H9 (cell line): Measurements from ENCODE around the gene OR2A1. TPM values are rescaled to one million over a fixed set of nuclear protein-coding genes. Genes with fewer than 3 reads are reported as not detected.
"Not testable (repeated sequence)": the region's sequence is repeated elsewhere in the genome, so short reads cannot be mapped to it uniquely, and the experiment has no call there.

Experiments
- DNase-seq: peaks from one replicate; pipeline ENCODE4 v3.0.0-alpha.2; 2017
- H2AFZ ChIP-seq: one replicate; pipeline ENCODE4 v1.6.1; 2013; ENCODE audit warnings: mild to moderate bottlenecking, low read length, control low read depth, moderate library complexity
- H2AK5ac ChIP-seq: 2 replicates; pipeline ENCODE4 v1.6.1; 2013; ENCODE audit warnings: low read length, control low read depth, mixed read lengths; ENCODE audit not compliant: insufficient read length
- H2BK120ac ChIP-seq: one replicate; pipeline ENCODE4 v1.6.1; 2013; ENCODE audit warnings: low read depth, mild to moderate bottlenecking, low read length, control low read depth, inconsistent platforms; ENCODE audit not compliant: poor library complexity, severe bottlenecking
- H2BK12ac ChIP-seq: 2 replicates; pipeline ENCODE4 v1.6.1; 2013; ENCODE audit warnings: low read length, control low read depth, mixed read lengths, low read depth; ENCODE audit not compliant: insufficient read length
- H2BK15ac ChIP-seq: 2 replicates; pipeline ENCODE4 v1.6.1; 2013; ENCODE audit warnings: low read depth, low read length, control low read depth
- H2BK20ac ChIP-seq: one replicate; pipeline ENCODE4 v1.6.1; 2013; ENCODE audit warnings: low read depth, mild to moderate bottlenecking, low read length, control low read depth, inconsistent platforms; ENCODE audit not compliant: poor library complexity, severe bottlenecking
- H2BK5ac ChIP-seq: 2 replicates; pipeline ENCODE4 v1.6.1; 2013; ENCODE audit warnings: low read length, control low read depth, mixed read lengths; ENCODE audit not compliant: insufficient read length
- H3K14ac ChIP-seq: 2 replicates; pipeline ENCODE4 v1.6.1; 2013; ENCODE audit warnings: low read length, control low read depth; ENCODE audit not compliant: insufficient read depth
- H3K18ac ChIP-seq: 2 replicates; pipeline ENCODE4 v1.6.1; 2013; ENCODE audit warnings: low read depth, mild to moderate bottlenecking, mixed read lengths, low read length, control low read depth; ENCODE audit not compliant: insufficient read length
- H3K23ac ChIP-seq: 2 replicates; pipeline ENCODE4 v1.6.1; 2013; ENCODE audit warnings: low read length, control low read depth, mixed read lengths, low read depth; ENCODE audit not compliant: insufficient read length
- H3K23me2 ChIP-seq: 2 replicates; pipeline ENCODE4 v1.6.1; 2013; ENCODE audit warnings: low read depth, mild to moderate bottlenecking, mixed read lengths, low read length, control low read depth; ENCODE audit not compliant: insufficient read length, poor library complexity, severe bottlenecking
- H3K27ac ChIP-seq: 2 replicates; pipeline ENCODE4 v1.5.1; 2013; ENCODE audit warnings: low read length, control low read depth, mixed read lengths, low read depth; ENCODE audit not compliant: insufficient read length
- H3K27me3 ChIP-seq: 2 replicates; pipeline ENCODE4 v1.6.1; 2013; ENCODE audit warnings: low read length, control low read depth, inconsistent platforms; ENCODE audit not compliant: insufficient read depth
- H3K4ac ChIP-seq: 2 replicates; pipeline ENCODE4 v1.6.1; 2013; ENCODE audit warnings: low read depth, mild to moderate bottlenecking, control low read depth, inconsistent platforms, low read length, moderate library complexity
- H3K4me1 ChIP-seq: 2 replicates; pipeline ENCODE4 v1.6.1; 2013; ENCODE audit warnings: low read length, control low read depth, inconsistent platforms; ENCODE audit not compliant: insufficient read depth
- H3K4me2 ChIP-seq: 2 replicates; pipeline ENCODE4 v1.6.1; 2013; ENCODE audit warnings: low read length, control low read depth, mixed read lengths; ENCODE audit not compliant: insufficient read length, insufficient read depth
- H3K56ac ChIP-seq: 2 replicates; pipeline ENCODE4 v1.6.1; 2013; ENCODE audit warnings: low read depth, mild to moderate bottlenecking, mixed read lengths, low read length, control low read depth; ENCODE audit not compliant: insufficient read length
- H3K79me1 ChIP-seq: 2 replicates; pipeline ENCODE4 v1.6.1; 2013; ENCODE audit warnings: low read depth, mild to moderate bottlenecking, moderate library complexity, low read length, control low read depth, inconsistent platforms; ENCODE audit not compliant: insufficient read depth, poor library complexity, severe bottlenecking
- H3K79me2 ChIP-seq: 2 replicates; pipeline ENCODE4 v1.6.1; 2013; ENCODE audit warnings: low read length, control low read depth, inconsistent platforms; ENCODE audit not compliant: insufficient read depth
- H3K9ac ChIP-seq: 2 replicates; pipeline ENCODE4 v1.6.1; 2013; ENCODE audit warnings: low read length, control low read depth, mixed read lengths; ENCODE audit not compliant: insufficient read length; ENCODE audit errors: extremely low read depth
- H3K9me3 ChIP-seq: one replicate; pipeline ENCODE4 v1.6.1; 2013; ENCODE audit warnings: low read depth, low read length, inconsistent platforms; ENCODE audit not compliant: control insufficient read depth
- H3T11ph ChIP-seq: one replicate; pipeline ENCODE4 v1.6.1; 2013; ENCODE audit warnings: mild to moderate bottlenecking, low read length, control low read depth, inconsistent platforms
- H4K20me1 ChIP-seq: one replicate; pipeline ENCODE4 v1.6.1; 2013; ENCODE audit not compliant: control insufficient read depth, insufficient read length, insufficient read depth
- H4K5ac ChIP-seq: 2 replicates; pipeline ENCODE4 v1.6.1; 2013; ENCODE audit warnings: low read depth, mild to moderate bottlenecking, mixed read lengths, low read length, control low read depth; ENCODE audit not compliant: insufficient read length
- H4K8ac ChIP-seq: replicated peaks from 2 replicates; pipeline ENCODE4 v1.6.1; 2013; ENCODE audit warnings: low read length, control low read depth, mixed read lengths, low read depth; ENCODE audit not compliant: insufficient read length
- H4K91ac ChIP-seq: 2 replicates; pipeline ENCODE4 v1.6.1; 2013; ENCODE audit warnings: low read depth, mild to moderate bottlenecking, moderate library complexity, mixed read lengths, low read length, control low read depth; ENCODE audit not compliant: insufficient read length
- H3K27ac Mint-ChIP-seq, 3 experiments: 2 replicates in 2 of 3; 3 replicates in 1 of 3; pipeline ENCODE4 v1.8.0; 2020 to 2021; ENCODE audit warnings: mixed read lengths in 3 of 3, mild to moderate bottlenecking in 1 of 3, moderate library complexity in 1 of 3
- H3K27me3 Mint-ChIP-seq: 2 replicates; pipeline ENCODE4 v1.8.0; 2021; ENCODE audit warnings: low read depth, mild to moderate bottlenecking, moderate library complexity, mixed read lengths
- H3K36me3 Mint-ChIP-seq, 3 experiments: 2 replicates in 2 of 3; 3 replicates in 1 of 3; pipeline ENCODE4 v1.8.0; 2020 to 2021; ENCODE audit warnings: low read depth in 3 of 3, mixed read lengths in 3 of 3; ENCODE audit not compliant: insufficient read depth in 1 of 3
- H3K4me1 Mint-ChIP-seq, 2 experiments: 2 replicates each; pipeline ENCODE4 v1.8.0; 2020; ENCODE audit warnings: mixed read lengths in 2 of 2
- H3K4me3 Mint-ChIP-seq, 2 experiments: 2 replicates in 1 of 2; 3 replicates in 1 of 2; pipeline ENCODE4 v1.8.0; 2020 to 2021; ENCODE audit warnings: mild to moderate bottlenecking in 2 of 2, mixed read lengths in 2 of 2, moderate library complexity in 1 of 2
- H3K9me3 Mint-ChIP-seq, 2 experiments: 2 replicates in 1 of 2; 3 replicates in 1 of 2; pipeline ENCODE4 v1.8.0; 2020; ENCODE audit warnings: mild to moderate bottlenecking in 2 of 2, mixed read lengths in 2 of 2, moderate library complexity in 1 of 2
- WGBS: extraction: QIAGEN DNeasy Blood & Tissue Kit; methylation state at CpG from one replicate; pipeline ENCODE4 v1.1.7; 2013; ENCODE audit warnings: missing lambda C conversion rate, low lambda C conversion rate, mixed read lengths; ENCODE audit not compliant: insufficient read length; ENCODE audit errors: extremely low coverage; 5-methylcytosine and 5-hydroxymethylcytosine counted together
- total RNA-seq: library from RNA; stranded (reverse); gene quantifications from 2 replicates; pipeline ENCODE4 v1.2.1, GENCODE V29; 2021

OR2A1 gene
- total RNA-seq, 1 experiment from 2014 or later, result not detected

GRCh38 chr7:144369221-144369620 is 57.0 kb downstream of the OR2A1 start:
- H4K8ac ChIP-seq, H3K14ac ChIP-seq, H4K20me1 ChIP-seq, H3K4me1 ChIP-seq, DNase-seq, H2BK120ac ChIP-seq, H3K56ac ChIP-seq, H3K79me1 ChIP-seq, H2BK5ac ChIP-seq, H3K18ac ChIP-seq, H3K9ac ChIP-seq, H3K23ac ChIP-seq, H3K27ac Mint-ChIP-seq, H3K27me3 Mint-ChIP-seq, H3K27me3 ChIP-seq, H3K23me2 ChIP-seq, H2BK20ac ChIP-seq, H3K9me3 ChIP-seq, H3K4me3 Mint-ChIP-seq, H3T11ph ChIP-seq, H3K4me2 ChIP-seq, H2AK5ac ChIP-seq, H3K9me3 Mint-ChIP-seq, H4K5ac ChIP-seq, H2AFZ ChIP-seq, H3K36me3 Mint-ChIP-seq, H3K4ac ChIP-seq, H2BK12ac ChIP-seq, H3K79me2 ChIP-seq, H3K4me1 Mint-ChIP-seq, H3K27ac ChIP-seq, H4K91ac ChIP-seq, H2BK15ac ChIP-seq: not testable (repeated sequence)
- no CpG with 5 or more reads among the region's 7 CpGs for WGBS

Other genes starting within 250 kb of the OR2A1 start
- gene OR2A25, start 242.6 kb upstream of the OR2A1 start, total RNA-seq, result 0.13 TPM in 1 of 2 replicates, not detected in the other
- gene OR2A12, start 226.1 kb upstream of the OR2A1 start, total RNA-seq, result not detected in 2 replicates
- not detected in 2 replicates for gene OR2A2, start 202.8 kb upstream of the OR2A1 start, total RNA-seq
- not detected in 2 replicates for gene OR2A14, start 189.2 kb upstream of the OR2A1 start, total RNA-seq
- 4.8 and 6.2 TPM in 2 replicates for gene CTAGE4, start 129.0 kb upstream of the OR2A1 start, total RNA-seq
- gene ARHGEF35, start 116.6 kb upstream of the OR2A1 start, total RNA-seq, result 18.6 and 19.2 TPM in 2 replicates
- gene OR2A42, start 72.8 kb upstream of the OR2A1 start, total RNA-seq, result not detected in 2 replicates
- 1.6 and 2.5 TPM in 2 replicates for gene OR2A7, start 47.6 kb upstream of the OR2A1 start, total RNA-seq
- 4.9 and 5.1 TPM in 2 replicates for gene CTAGE8, start 43.1 kb upstream of the OR2A1 start, total RNA-seq
- 32.3 and 33.9 TPM in 2 replicates for gene ARHGEF5, start 43.0 kb downstream of the OR2A1 start, total RNA-seq
- gene NOBOX, start 91.3 kb downstream of the OR2A1 start, total RNA-seq, result not detected in 2 replicates